ENCODE data around the gene WFDC8. TPM values are rescaled to one million over a fixed set of nuclear protein-coding genes. Genes with fewer than 3 reads are reported as not detected.

Gene WFDC8
- not detected in 2 replicates for polyA plus RNA-seq
- polyA minus RNA-seq = not detected in 2 replicates

- no peaks in the 10 kb centered on the region for H3K9me3 ChIP-seq (ENCODE audit: low read length)
These were observed at the start of gene WFDC8 for GRCh38 chr20:45579184-45579583. TSS of gene WFDC8 (minus strand) at chr20:45579284. CDS start at chr20:45579247, 37 bp downstream.

GRCh38 chr20:45626540-45626939 is 47.5 kb upstream of the WFDC8 start:
- Histone ChIP-seq H3K36me3 (ENCODE audit: insufficient read depth, low read length) (no peaks in the 10 kb centered on the region), H3K4me3 (ENCODE audit: low read length) (no peak overlapping the region), H2AFZ (ENCODE audit: low read depth, low read length) (no peak overlapping the region), H4K20me1 (ENCODE audit: insufficient read depth) (no peaks in the 10 kb centered on the region), H3K27ac (ENCODE audit: low read length) (no peak overlapping the region), H3K4me2 (ENCODE audit: low read length) (no peak overlapping the region), H3K9me3 (ENCODE audit: low read length) (no peaks in the 10 kb centered on the region), H3K9ac (ENCODE audit: low read length) (no peak overlapping the region), H3K79me2 (replicated peaks; ENCODE audit: insufficient read depth, low read length) (no peaks in the 10 kb centered on the region), H3K27me3 (ENCODE audit: insufficient read depth, low read depth, low read length) (no peaks in the 10 kb centered on the region), H3K9me2 (ENCODE audit: insufficient read depth, low read length) (no peaks in the 10 kb centered on the region), H3F3A (ENCODE audit: insufficient read depth, low read length, poor library complexity, severe bottlenecking) (no peaks in the 10 kb centered on the region)
- no peak for TF ChIP-seq SMC3 (conservative IDR thresholded peaks at IDR 0.05; ENCODE audit: poor library complexity)
- TF ChIP-seq EZH2 (IDR thresholded peaks at IDR 0.05; ENCODE audit: borderline replicate concordance, insufficient read depth, low read length, poor library complexity, severe bottlenecking) = no peak
- no peak for TF ChIP-seq RAD21 (conservative IDR thresholded peaks at IDR 0.05)
- TF ChIP-seq MXI1 (conservative IDR thresholded peaks at IDR 0.05; ENCODE audit: poor library complexity, severe bottlenecking) = no peak
- TF ChIP-seq CTCF (IDR thresholded peaks at IDR 0.05; ENCODE audit: poor library complexity, severe bottlenecking) = no peak
- no peak for TF ChIP-seq REST (IDR thresholded peaks at IDR 0.05; ENCODE audit: borderline replicate concordance)

More at GRCh38 chr20:45579184-45579583, at the start of gene WFDC8:
- Histone ChIP-seq H3F3A (ENCODE audit: insufficient read depth, low read length, poor library complexity, severe bottlenecking) (no peaks in the 10 kb centered on the region), H4K20me1 (ENCODE audit: insufficient read depth) (no peaks in the 10 kb centered on the region), H2AFZ (ENCODE audit: low read depth, low read length) (no peak within 1 kb of the TSS), H3K27me3 (ENCODE audit: insufficient read depth, low read depth, low read length) (no peaks in the 10 kb centered on the region), H3K9ac (ENCODE audit: low read length) (no peak within 1 kb of the TSS), H3K27ac (ENCODE audit: low read length) (no peak within 1 kb of the TSS), H3K9me2 (ENCODE audit: insufficient read depth, low read length) (no peaks in the 10 kb centered on the region), H3K4me3 (ENCODE audit: low read length) (no peak within 1 kb of the TSS), H3K36me3 (ENCODE audit: insufficient read depth, low read length) (no peaks in the 10 kb centered on the region), H3K79me2 (replicated peaks; ENCODE audit: insufficient read depth, low read length) (no peaks in the 10 kb centered on the region), H3K4me2 (ENCODE audit: low read length) (no peak within 1 kb of the TSS)
- TF ChIP-seq MXI1 (conservative IDR thresholded peaks at IDR 0.05; ENCODE audit: poor library complexity, severe bottlenecking) = no peak
- TF ChIP-seq EZH2 (IDR thresholded peaks at IDR 0.05; ENCODE audit: borderline replicate concordance, insufficient read depth, low read length, poor library complexity, severe bottlenecking) = no peak
- no peak for TF ChIP-seq SMC3 (conservative IDR thresholded peaks at IDR 0.05; ENCODE audit: poor library complexity)
- no peak for TF ChIP-seq RAD21 (conservative IDR thresholded peaks at IDR 0.05)
- no peak for TF ChIP-seq POLR2AphosphoS5 (IDR thresholded peaks at IDR 0.05)
- no peak for TF ChIP-seq EP300 (conservative IDR thresholded peaks at IDR 0.05; ENCODE audit: poor library complexity, severe bottlenecking)
- TF ChIP-seq TAF1 (IDR thresholded peaks at IDR 0.05; ENCODE audit: low read depth) = no peak
- TF ChIP-seq CTCF (IDR thresholded peaks at IDR 0.05; ENCODE audit: poor library complexity, severe bottlenecking) = no peak
- no peak for TF ChIP-seq REST (IDR thresholded peaks at IDR 0.05; ENCODE audit: borderline replicate concordance)

All from neural cell (in vitro differentiated cells).